ENCODE measurements around the gene POC1A.

The POC1A gene

DNA sequence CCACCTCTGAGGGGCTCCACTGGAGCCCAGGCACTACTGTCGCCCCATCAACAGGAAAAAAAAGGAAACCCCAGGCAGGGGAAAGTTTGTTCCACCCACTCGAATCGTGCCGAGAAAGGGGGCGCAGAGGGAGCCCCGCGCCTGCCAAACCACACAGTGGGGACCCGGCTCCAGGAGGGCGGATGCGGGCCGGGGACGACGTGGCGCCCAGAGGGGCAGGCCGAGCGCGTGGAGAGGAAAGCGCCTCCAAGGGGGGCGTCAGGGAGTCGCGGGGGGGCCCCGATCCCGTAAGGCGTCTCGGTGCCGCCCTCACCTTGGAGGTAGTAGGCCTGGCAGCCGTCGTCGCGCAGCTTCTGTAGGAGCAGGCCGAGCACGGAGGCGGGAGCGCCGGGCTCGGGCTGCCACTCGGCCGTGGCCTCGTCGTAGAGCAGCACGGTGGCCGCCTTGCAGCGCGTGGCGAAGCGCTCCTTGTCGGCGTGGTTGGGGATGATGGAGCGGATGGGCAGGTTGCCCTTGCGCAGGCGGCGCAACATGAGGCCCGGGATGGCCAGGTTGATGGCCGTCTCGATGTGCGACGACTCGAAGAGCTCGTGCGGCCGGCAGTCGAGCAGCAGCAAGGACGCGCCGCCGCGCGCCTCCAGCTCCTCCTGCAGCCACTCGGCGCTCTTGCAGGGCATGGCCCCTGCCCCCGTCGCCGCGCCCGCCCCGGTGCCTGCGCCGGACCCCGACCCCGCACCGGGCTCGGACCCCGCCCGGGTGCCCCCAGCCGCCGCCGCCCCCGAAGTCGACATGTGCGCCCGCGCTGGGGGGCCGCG, 98.5 kb downstream of the POC1A start:
- POLR2A ChIA-PET: interaction anchor here (0.6 to 1.0 kb wide), 2 partner anchors 67 to 1114 kb away, joined by 3 read pairs; no protein-coding TSS in a partner anchor
- DNase-seq (ENCODE audit: extremely low spot score): peak; percentile 52
- CTCF ChIA-PET: interaction anchor here (0.7 to 12.7 kb wide), 14 partner anchors 9 to 114 kb away, joined by 3 to 123 read pairs (median 4); partner anchors contain the start of genes ABHD14B, ACY1 and RRP9
- TF ChIP-seq, protein P1, sequence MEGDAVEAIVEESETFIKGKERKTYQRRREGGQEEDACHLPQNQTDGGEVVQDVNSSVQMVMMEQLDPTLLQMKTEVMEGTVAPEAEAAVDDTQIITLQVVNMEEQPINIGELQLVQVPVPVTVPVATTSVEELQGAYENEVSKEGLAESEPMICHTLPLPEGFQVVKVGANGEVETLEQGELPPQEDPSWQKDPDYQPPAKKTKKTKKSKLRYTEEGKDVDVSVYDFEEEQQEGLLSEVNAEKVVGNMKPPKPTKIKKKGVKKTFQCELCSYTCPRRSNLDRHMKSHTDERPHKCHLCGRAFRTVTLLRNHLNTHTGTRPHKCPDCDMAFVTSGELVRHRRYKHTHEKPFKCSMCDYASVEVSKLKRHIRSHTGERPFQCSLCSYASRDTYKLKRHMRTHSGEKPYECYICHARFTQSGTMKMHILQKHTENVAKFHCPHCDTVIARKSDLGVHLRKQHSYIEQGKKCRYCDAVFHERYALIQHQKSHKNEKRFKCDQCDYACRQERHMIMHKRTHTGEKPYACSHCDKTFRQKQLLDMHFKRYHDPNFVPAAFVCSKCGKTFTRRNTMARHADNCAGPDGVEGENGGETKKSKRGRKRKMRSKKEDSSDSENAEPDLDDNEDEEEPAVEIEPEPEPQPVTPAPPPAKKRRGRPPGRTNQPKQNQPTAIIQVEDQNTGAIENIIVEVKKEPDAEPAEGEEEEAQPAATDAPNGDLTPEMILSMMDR (IDR thresholded peaks at IDR 0.05; ENCODE audit: control extremely low read depth, extremely low read depth, low read depth, missing control alignments): peak; percentile 30

DNA sequence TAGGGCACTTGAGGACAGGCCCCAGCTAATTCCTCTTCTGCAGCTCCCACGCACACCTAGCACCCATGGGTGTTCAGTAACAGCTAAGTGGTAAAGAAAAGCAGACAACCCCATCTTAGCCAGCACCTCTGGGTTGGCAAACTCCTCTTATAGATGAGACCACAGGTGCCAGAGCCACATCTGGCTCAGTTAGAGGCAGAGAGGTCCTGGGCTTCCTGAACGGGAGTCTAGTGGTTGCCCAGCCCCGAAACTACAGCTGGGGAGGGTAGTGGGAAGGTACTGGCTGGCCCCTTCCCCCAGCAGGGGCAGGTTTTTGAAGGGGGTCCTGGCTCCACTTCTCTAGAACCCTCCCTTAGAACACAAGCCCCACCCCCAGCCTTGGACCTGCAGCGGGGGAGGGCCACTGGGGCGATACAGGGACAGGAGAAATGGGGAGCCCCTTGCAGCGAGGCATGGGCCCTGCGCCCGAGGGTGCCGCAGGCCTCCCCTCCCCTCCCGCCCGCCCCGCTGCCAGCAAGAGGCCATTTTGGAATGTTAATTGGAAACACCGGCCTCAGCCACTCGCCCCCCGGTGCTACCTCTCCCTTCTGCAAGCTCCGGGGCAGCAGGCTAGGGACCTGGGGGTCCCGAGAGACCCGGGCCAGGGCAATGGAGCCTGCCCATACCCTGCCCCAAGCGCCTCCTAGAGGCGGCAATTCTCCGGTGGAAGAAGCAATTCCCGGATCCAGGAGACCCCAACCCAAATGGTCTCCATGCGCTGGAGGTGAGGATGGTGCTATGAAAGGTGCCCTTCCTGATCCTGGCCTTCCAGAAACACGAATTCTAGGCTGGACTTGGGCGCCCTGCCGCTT, 99.3 kb downstream of the POC1A start:
- TF ChIP-seq, protein P1 (IDR thresholded peaks at IDR 0.05; ENCODE audit: control extremely low read depth, extremely low read depth, low read depth, missing control alignments): peak; percentile 35
- no peak for DNase-seq (ENCODE audit: extremely low spot score)
- POLR2A ChIA-PET: interaction anchor here (0.6 kb wide), 1 partner anchor 1115 kb away, joined by 3 read pairs; no protein-coding TSS in a partner anchor
- CTCF ChIA-PET: interaction anchor here (1.0 to 12.7 kb wide), 18 partner anchors 10 to 176 kb away, joined by 3 to 123 read pairs (median 12); partner anchors contain the start of genes PARP3 and RPL29

DNA sequence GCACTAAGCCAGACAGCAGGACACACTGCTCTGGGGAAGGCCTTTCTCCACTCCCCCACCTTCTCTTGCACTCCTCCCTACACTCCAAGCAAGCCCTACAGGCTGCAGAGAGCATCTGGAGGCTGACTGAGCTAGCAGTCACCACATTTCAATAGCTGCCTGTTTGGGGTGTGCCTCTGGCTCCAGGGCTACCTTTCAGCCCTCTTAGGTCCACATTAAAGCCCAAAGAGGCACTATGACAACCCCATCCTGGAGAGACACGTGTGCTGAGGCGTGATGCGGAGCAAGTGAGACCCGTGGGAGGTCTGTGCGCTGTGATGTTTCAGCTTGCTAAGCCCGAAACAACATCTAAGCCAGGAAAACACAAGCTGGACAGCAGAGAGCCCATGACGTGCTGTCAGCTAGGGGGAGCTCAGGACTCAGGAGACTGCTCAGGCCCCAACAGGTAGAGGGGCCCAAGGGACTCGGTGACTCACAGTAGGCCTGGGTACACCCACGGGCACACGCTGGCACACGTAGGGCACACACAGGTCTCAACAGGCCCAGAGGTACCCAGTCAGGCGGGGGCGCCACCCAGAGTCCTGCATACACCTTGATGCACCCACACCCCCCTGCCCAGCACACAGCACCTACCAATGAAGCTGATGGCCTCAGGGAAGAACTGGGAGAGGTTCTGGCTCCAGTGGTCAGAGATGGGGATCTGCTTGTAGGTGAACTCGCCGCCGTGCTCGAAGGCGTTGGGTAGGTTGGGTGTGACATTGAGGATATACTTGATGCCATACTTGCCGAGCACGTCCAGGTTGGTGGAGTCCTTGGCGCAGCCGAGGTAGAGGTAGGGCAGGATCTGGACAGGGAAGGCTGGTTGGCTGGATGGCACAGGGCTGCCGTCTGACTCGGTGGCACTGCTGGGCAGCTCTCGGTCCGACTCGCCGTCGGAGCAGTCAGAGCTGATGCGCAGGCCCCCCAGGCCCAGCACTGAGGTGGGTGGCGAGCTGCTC, 100.6 kb downstream of the POC1A start:
- ChIA-PET POLR2A (interaction anchor here (0.5 to 1.5 kb wide), 3 partner anchors 10 to 1732 kb away, joined by 5 read pairs; partner anchors contain the start of gene RPL29), CTCF (interaction anchor here (0.7 to 12.7 kb wide), 40 partner anchors 9 to 392 kb away, joined by 3 to 123 read pairs (median 5); partner anchors contain the start of genes ACY1, PARP3, POC1A and RPL29)
- DNase-seq (ENCODE audit: extremely low spot score): peak; percentile 65
- TF ChIP-seq, protein P1 (IDR thresholded peaks at IDR 0.05; ENCODE audit: control extremely low read depth, extremely low read depth, low read depth, missing control alignments): peak; percentile 68

DNA sequence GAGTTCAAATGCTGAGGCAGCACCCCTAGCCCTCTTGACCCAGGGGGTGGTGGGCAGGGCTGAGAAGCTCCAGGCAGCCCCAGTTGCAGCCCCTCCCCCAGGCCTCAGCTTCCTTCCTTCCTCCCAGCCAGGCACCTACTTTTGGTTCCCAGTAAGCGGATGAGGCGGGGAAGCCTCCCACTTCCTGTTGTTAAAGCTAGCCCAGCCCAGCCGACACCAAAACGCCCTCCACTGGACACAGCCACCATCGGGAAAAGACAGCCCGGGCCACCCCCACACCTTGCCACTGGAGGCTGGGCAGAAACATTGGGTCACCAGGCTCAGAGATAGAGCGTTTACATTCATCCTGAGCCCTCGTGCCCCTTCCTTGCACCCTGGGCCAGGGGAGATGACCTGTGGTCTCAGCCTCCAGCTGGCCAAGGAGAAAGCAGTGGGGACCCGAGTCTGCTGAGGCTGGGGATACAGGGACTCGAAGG, 101.4 kb downstream of the POC1A start:
- peak; percentile 48 for DNase-seq (ENCODE audit: extremely low spot score)
- CTCF ChIA-PET: interaction anchor here (0.7 to 12.7 kb wide), 34 partner anchors 8 to 393 kb away, joined by 3 to 123 read pairs (median 6); partner anchors contain the start of genes ACY1, PARP3, POC1A and RPL29
- POLR2A ChIA-PET: interaction anchor here (1.2 to 1.5 kb wide), 2 partner anchors 10 to 57 kb away, joined by 5 read pairs; partner anchors contain the start of gene RPL29
- TF ChIP-seq, protein P1 (IDR thresholded peaks at IDR 0.05; ENCODE audit: control extremely low read depth, extremely low read depth, low read depth, missing control alignments): peak; percentile 42

DNA sequence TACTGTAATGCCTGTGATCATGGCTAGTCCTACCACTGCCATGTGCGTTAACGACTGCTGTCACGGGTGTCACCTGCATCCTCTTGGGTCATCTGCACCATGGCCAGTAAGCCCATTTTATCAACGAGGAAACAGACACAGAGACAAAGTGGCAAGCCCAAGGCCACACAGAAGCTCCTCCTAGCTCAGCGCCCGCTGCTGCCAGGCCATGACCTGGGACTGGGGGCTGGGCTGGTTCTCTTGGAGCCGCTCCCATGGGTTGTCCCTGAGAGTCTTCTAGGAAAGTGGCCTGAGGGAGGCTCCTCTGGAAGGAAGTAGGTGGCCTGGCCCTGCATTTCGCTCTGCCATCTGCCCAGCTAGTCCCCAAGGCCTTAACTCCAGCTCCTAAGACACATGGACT, 102.8 kb downstream of the POC1A start:
- POLR2A ChIA-PET: no interaction called here
- TF ChIP-seq, protein P1 (IDR thresholded peaks at IDR 0.05; ENCODE audit: control extremely low read depth, extremely low read depth, low read depth, missing control alignments): no peak
- no peak for DNase-seq (ENCODE audit: extremely low spot score)
- CTCF ChIA-PET: interaction anchor here (1.8 to 12.7 kb wide), 7 partner anchors 11 to 94 kb away, joined by 10 to 123 read pairs (median 22); partner anchors contain the start of gene ACY1
